HepG2 (cell line): Measurements from ENCODE around the gene RNH1. TPM values are rescaled to one million over a fixed set of nuclear protein-coding genes. Genes with fewer than 3 reads are reported as not detected.
A peak's percentile ranks its signal among the peaks of the same experiment; 100 is the strongest.

ENCODE experiments used
- AGO2 ChIP-seq: fragments of 200-400 bp; formaldehyde crosslinking; optimal IDR thresholded peaks from 2 replicates; pipeline ENCODE3; 2017; ENCODE audit warnings: mild to moderate bottlenecking, low read depth, low read length, moderate library complexity
- BCL6 ChIP-seq: IDR thresholded peaks from 2 replicates; pipeline ENCODE4 v1.6.1; 2016; ENCODE audit warnings: missing genetic modification reagents, missing compliant biosample characterization
- CBFB ChIP-seq: sonication (generic); formaldehyde crosslinking; IDR thresholded peaks from 2 replicates; pipeline ENCODE4 v1.4.0; 2020; ENCODE audit warnings: missing genetic modification reagents
- ELF1 ChIP-seq: sonication (generic); formaldehyde crosslinking; IDR thresholded peaks from 2 replicates; pipeline ENCODE4 v1.4.0; 2020; ENCODE audit warnings: missing genetic modification reagents
- MEIS2 ChIP-seq: sonication (generic); formaldehyde crosslinking; IDR thresholded peaks from 2 replicates; pipeline ENCODE4 v1.9.0; 2021; ENCODE audit warnings: mild to moderate bottlenecking, missing genetic modification reagents
- NFIB ChIP-seq: sonication (generic); formaldehyde crosslinking; IDR thresholded peaks from 2 replicates; pipeline ENCODE4 v1.9.0; 2021; ENCODE audit warnings: missing genetic modification reagents, mild to moderate bottlenecking, borderline replicate concordance
- NFYB ChIP-seq: sonication (generic); formaldehyde crosslinking; IDR thresholded peaks from 2 replicates; pipeline ENCODE4 v1.4.0; 2020; ENCODE audit warnings: missing genetic modification reagents
- RFX3 ChIP-seq: IDR thresholded peaks from 2 replicates; pipeline ENCODE4 v1.6.1; 2016; ENCODE audit warnings: missing biosample characterization, missing genetic modification reagents
- SIX4 ChIP-seq: sonication (generic); formaldehyde crosslinking; IDR thresholded peaks from 2 replicates; pipeline ENCODE4 v1.4.0; 2020; ENCODE audit warnings: missing genetic modification reagents
- SP4 ChIP-seq: sonication (generic); formaldehyde crosslinking; IDR thresholded peaks from 2 replicates; pipeline ENCODE4 v1.8.1; 2023; ENCODE audit warnings: mild to moderate bottlenecking, missing genetic modification reagents
- SPEN ChIP-seq: sonication (generic); formaldehyde crosslinking; IDR thresholded peaks from 2 replicates; pipeline ENCODE4 v1.5.1; 2020; ENCODE audit warnings: low read depth, mild to moderate bottlenecking, missing genetic modification reagents
- SUZ12 ChIP-seq: fragments of 150-350 bp; IDR thresholded peaks from 2 replicates; pipeline ENCODE4 v1.6.1; 2014; ENCODE audit warnings: low read depth, low read length
- ZBTB20 ChIP-seq: sonication (generic); formaldehyde crosslinking; IDR thresholded peaks from 2 replicates; pipeline ENCODE4 v1.8.1; 2023; ENCODE audit warnings: missing genetic modification reagents, low read depth, mild to moderate bottlenecking, borderline replicate concordance
- ZIK1 ChIP-seq: sonication (generic); formaldehyde crosslinking; IDR thresholded peaks from 2 replicates; pipeline ENCODE4 v1.5.0; 2020; ENCODE audit warnings: mild to moderate bottlenecking, low read depth, missing genetic modification reagents, borderline replicate concordance
- ZNF274 ChIP-seq: sonication (generic); formaldehyde crosslinking; IDR thresholded peaks from 2 replicates; pipeline ENCODE4 v1.5.1; 2020; ENCODE audit warnings: mild to moderate bottlenecking, missing genetic modification reagents
- ZNF510 ChIP-seq: sonication (generic); formaldehyde crosslinking; IDR thresholded peaks from 2 replicates; pipeline ENCODE4 v1.4.0; 2020; ENCODE audit warnings: low read depth, mild to moderate bottlenecking, missing genetic modification reagents
- ZNF549 ChIP-seq: sonication (generic); formaldehyde crosslinking; IDR thresholded peaks from 2 replicates; pipeline ENCODE4 v1.5.0; 2020; ENCODE audit warnings: missing genetic modification reagents
- polyA plus RNA-seq, 8 experiments: library from polyadenylated mRNA; depleted of rRNA in 3 of 8; stranded (reverse) in 7 of 8; unstranded in 1 of 8; fragments of >200 nt; fragmentation: Illumina TruSeq in 4 of 8; extraction: Trizol in 4 of 8; gene quantifications; 2 replicates each; pipeline versions ENCODE4 v1.2.1 to v1.2.3, GENCODE V29; 2011 to 2016; ENCODE audit warnings: low read depth in 4 of 8, missing spikeins in 1 of 8, mixed read lengths in 1 of 8; ENCODE audit not compliant: insufficient read depth in 1 of 8
- total RNA-seq, 5 experiments: library from RNA; depleted of rRNA; stranded (reverse); fragments of >200 nt; fragmentation: Illumina TruSeq; extraction: Trizol; gene quantifications; 2 replicates each; pipeline ENCODE4 v1.2.3, GENCODE V29; 2016; ENCODE audit warnings: low read depth in 1 of 5
- TF ChIP-seq, protein P1 (sequence below): sonication (generic); formaldehyde crosslinking; IDR thresholded peaks from 2 replicates; pipeline ENCODE4 v1.4.0; 2020; ENCODE audit warnings: missing genetic modification reagents, borderline replicate concordance
- TF ChIP-seq, protein P2 (sequence below): sonication (generic); formaldehyde crosslinking; IDR thresholded peaks from 2 replicates; pipeline ENCODE4 v1.5.1; 2020; ENCODE audit warnings: mild to moderate bottlenecking, missing genetic modification reagents, borderline replicate concordance
- TF ChIP-seq, protein P3 (sequence below), 2 experiments: sonication (generic) in 1 of 2; formaldehyde crosslinking in 1 of 2; IDR thresholded peaks; 2 replicates each; pipeline versions ENCODE4 v1.5.1 to v1.6.1; 2011 to 2020; ENCODE audit warnings: borderline replicate concordance in 1 of 2, low read depth in 1 of 2, low read length in 1 of 2, mild to moderate bottlenecking in 1 of 2, missing genetic modification reagents in 1 of 2, moderate library complexity in 1 of 2

Gene RNH1
- total and polyA plus RNA-seq, 2 of the 13 experiments (the other 11 are each of a cell fraction or from before 2014, with no cell fraction given), result 36.0 to 74.1 TPM

DNA sequence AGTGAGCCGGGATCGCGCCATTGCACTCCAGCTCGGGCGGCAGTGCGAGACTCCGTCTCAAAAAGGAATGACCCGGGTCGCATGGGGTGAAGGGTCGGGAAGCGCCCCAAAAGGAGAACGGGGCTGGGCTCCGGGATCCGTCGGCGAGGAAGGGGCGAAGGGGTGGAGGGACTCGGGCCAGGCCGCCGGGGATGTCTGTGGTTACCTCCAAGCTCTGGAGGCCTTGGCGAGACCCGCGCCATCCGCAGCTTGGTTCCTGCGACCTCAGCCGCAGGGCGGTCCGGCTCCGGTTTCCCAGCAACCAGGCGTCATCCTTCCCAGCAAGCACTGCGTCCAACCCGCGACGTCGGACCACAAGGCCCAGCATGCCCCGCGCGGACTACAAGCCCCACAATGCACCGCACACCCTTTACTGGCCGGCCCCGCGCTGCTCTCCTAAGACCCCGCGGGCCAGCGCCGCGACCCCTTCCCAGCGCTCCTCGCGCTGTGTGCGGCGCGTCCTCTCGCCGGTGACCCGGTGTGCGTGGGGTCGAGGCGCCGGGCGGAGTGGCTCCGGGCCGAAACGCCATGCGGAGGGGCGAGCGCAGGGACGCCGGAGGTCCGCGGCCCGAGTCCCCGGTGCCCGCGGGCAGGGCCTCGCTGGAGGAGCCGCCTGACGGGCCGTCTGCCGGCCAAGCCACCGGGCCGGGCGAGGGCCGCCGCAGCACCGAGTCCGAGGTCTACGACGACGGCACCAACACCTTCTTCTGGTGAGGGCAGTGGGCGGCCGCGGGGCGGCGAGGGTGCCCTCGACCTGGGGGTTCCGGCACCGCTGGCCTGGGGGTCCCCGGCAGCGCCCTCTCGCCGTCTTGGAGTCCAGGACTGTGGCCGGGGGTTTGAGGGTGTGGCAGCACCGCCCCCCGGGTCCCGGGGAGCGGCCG lies 56.9 kb downstream of the RNH1 start, which contains the start of gene PTDSS2 (continued):
- TF ChIP-seq ZIK1, result peak; percentile 84
- TF ChIP-seq, protein P1, sequence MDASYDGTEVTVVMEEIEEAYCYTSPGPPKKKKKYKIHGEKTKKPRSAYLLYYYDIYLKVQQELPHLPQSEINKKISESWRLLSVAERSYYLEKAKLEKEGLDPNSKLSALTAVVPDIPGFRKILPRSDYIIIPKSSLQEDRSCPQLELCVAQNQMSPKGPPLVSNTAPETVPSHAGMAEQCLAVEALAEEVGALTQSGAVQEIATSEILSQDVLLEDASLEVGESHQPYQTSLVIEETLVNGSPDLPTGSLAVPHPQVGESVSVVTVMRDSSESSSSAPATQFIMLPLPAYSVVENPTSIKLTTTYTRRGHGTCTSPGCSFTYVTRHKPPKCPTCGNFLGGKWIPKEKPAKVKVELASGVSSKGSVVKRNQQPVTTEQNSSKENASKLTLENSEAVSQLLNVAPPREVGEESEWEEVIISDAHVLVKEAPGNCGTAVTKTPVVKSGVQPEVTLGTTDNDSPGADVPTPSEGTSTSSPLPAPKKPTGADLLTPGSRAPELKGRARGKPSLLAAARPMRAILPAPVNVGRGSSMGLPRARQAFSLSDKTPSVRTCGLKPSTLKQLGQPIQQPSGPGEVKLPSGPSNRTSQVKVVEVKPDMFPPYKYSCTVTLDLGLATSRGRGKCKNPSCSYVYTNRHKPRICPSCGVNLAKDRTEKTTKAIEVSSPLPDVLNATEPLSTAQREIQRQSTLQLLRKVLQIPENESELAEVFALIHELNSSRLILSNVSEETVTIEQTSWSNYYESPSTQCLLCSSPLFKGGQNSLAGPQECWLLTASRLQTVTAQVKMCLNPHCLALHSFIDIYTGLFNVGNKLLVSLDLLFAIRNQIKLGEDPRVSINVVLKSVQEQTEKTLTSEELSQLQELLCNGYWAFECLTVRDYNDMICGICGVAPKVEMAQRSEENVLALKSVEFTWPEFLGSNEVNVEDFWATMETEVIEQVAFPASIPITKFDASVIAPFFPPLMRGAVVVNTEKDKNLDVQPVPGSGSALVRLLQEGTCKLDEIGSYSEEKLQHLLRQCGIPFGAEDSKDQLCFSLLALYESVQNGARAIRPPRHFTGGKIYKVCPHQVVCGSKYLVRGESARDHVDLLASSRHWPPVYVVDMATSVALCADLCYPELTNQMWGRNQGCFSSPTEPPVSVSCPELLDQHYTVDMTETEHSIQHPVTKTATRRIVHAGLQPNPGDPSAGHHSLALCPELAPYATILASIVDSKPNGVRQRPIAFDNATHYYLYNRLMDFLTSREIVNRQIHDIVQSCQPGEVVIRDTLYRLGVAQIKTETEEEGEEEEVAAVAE (CRISPR knock-in tag), result peak; percentile 74; the same call in 1 of the 2 replicates
- no peak for TF ChIP-seq ZNF549 (CRISPR knock-in tag)
- no peak for TF ChIP-seq NFIB
- peak; percentile 92 for TF ChIP-seq SPEN (CRISPR knock-in tag)
- TF ChIP-seq ZNF274, result peak; percentile 26; the same call in 1 of the 2 replicates
- peak; percentile 36 for TF ChIP-seq AGO2
- peak; percentile 16; the same call in 1 of the 2 replicates for TF ChIP-seq BCL6
- peak; percentile 79 for TF ChIP-seq RFX3 (CRISPR knock-in tag)
- TF ChIP-seq, protein P2, sequence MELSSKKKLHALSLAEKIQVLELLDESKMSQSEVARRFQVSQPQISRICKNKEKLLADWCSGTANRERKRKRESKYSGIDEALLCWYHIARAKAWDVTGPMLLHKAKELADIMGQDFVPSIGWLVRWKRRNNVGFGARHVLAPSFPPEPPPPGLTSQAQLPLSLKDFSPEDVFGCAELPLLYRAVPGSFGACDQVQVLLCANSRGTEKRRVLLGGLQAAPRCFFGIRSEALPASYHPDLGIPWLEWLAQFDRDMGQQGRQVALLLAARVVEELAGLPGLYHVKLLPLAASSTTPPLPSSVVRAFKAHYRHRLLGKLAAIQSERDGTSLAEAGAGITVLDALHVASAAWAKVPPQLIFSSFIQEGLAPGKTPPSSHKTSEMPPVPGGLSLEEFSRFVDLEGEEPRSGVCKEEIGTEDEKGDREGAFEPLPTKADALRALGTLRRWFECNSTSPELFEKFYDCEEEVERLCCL (CRISPR knock-in tag), result no peak
- TF ChIP-seq MEIS2 (CRISPR knock-in tag), result peak; percentile 48; the same call in 1 of the 2 replicates
- peak; percentile 87; the same call in 1 of the 2 replicates for TF ChIP-seq ZNF510
- peak; percentile 96 for TF ChIP-seq CBFB
- peak; percentile 59 for TF ChIP-seq SIX4 (CRISPR knock-in tag)
- peak; percentile 72 for TF ChIP-seq NFYB (CRISPR knock-in tag)
- TF ChIP-seq ZBTB20 (CRISPR knock-in tag), result peak; percentile 52; the same call in 1 of the 2 replicates
- TF ChIP-seq ELF1, result peak; percentile 75
- peak; percentile 83; the same call in 1 of the 2 replicates for TF ChIP-seq SP4 (CRISPR knock-in tag)
- TF ChIP-seq, protein P3, sequence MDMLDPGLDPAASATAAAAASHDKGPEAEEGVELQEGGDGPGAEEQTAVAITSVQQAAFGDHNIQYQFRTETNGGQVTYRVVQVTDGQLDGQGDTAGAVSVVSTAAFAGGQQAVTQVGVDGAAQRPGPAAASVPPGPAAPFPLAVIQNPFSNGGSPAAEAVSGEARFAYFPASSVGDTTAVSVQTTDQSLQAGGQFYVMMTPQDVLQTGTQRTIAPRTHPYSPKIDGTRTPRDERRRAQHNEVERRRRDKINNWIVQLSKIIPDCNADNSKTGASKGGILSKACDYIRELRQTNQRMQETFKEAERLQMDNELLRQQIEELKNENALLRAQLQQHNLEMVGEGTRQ (IDR thresholded peaks at IDR 0.05; ENCODE audit: low read depth, low read length), result no peak
- TF ChIP-seq, protein P3 (CRISPR knock-in tag; IDR thresholded peaks at IDR 0.05; ENCODE audit: borderline replicate concordance), result no peak
- peak; percentile 97 for TF ChIP-seq SUZ12
